OCI-LY7 (cell line): Measurements from ENCODE around the gene HMBS.

Source experiments
- CTCF ChIP-seq: fragments of 200-600 bp; sonication (generic); conservative IDR thresholded peaks from 2 replicates; pipeline ENCODE4 v1.5.1; 2014; ENCODE audit warnings: mild to moderate bottlenecking, antibody characterized with exemption, low read length, moderate library complexity, mixed read lengths
- EZH2phosphoT487 ChIP-seq: fragments of 200-600 bp; sonication (generic); IDR thresholded peaks from 2 replicates; pipeline ENCODE4 v1.6.1; 2018; ENCODE audit warnings: low read depth, borderline replicate concordance, mild to moderate bottlenecking, mixed run types, antibody characterized with exemption, low read length, moderate library complexity, mixed read lengths

GRCh38 chr11:119046489-119046888, 38.2 kb upstream of the HMBS start:
- no peak for TF ChIP-seq CTCF
- TF ChIP-seq EZH2phosphoT487 = no peak
